Measurements from ENCODE around the gene HOXA2. TPM values are rescaled to one million over a fixed set of nuclear protein-coding genes. Genes with fewer than 3 reads are reported as not detected.

The HOXA2 gene
- polyA plus RNA-seq, 2 donors = 1.8 to 2.3 TPM

DNA sequence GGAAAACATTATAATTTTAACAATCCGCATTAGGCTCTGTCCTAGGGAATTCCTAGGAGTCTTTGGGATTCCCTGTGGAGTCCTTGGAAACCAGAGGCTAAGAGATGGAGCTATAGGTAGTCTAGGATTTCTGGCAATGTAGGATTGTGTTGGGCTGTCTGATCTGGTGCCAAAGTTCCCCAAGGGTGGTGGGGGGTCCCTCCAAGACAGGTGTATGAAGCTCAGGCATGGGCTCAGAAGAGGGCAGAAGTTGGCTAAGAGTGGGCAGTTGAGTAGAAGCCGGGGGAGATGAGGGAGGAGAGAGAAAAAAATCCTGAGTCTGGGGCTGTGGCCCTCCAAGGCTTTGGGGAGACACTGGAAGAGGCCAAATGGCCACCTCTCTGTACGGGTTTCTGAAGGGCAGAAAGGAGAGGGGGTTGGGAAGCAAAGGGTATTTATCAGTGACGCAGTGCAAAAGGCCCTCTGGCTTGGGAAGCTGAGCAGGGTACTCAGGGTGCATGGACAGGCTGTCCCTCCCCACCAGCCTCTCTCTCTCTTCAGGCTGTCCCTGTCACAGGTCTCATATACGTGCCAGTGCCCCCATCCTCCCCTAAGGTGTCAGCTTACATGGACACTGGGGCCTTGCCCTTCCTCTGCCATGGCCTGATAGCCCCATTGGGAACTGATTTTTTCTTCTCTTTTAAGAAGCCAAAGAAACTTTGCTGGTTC, 44.2 kb upstream of the HOXA2 start:
- Histone ChIP-seq H3K36me3 (ENCODE audit: control insufficient read depth in 2 of 2, insufficient read depth in 2 of 2, low read length in 1 of 2) (no peaks in the 10 kb centered on the region), H3K9me3 (ENCODE audit: control insufficient read depth in 2 of 2, insufficient read depth in 1 of 2, low read depth in 1 of 2, low read length in 1 of 2) (no peaks in the 10 kb centered on the region), H3K27ac (ENCODE audit: low read depth in 2 of 2, low read length in 1 of 2) (no peak overlapping the region), H3K4me1 (ENCODE audit: control insufficient read depth in 2 of 2, insufficient read depth in 2 of 2, low read length in 1 of 2) (peaks cover 2 to 12% of the 10 kb centered on the region in 2 donors), H3K4me3 (ENCODE audit: low read depth in 1 of 2, low read length in 2 of 2) (no peak overlapping the region), H3K27me3 (ENCODE audit: control insufficient read depth in 1 of 2, insufficient read depth in 2 of 2, low read length in 2 of 2) (peaks cover 0 to 2% of the 10 kb centered on the region in 2 donors)
- WGBS, 2 donors = 63 to 86% methylated on average over 5 of the region's 5 CpGs

DNA sequence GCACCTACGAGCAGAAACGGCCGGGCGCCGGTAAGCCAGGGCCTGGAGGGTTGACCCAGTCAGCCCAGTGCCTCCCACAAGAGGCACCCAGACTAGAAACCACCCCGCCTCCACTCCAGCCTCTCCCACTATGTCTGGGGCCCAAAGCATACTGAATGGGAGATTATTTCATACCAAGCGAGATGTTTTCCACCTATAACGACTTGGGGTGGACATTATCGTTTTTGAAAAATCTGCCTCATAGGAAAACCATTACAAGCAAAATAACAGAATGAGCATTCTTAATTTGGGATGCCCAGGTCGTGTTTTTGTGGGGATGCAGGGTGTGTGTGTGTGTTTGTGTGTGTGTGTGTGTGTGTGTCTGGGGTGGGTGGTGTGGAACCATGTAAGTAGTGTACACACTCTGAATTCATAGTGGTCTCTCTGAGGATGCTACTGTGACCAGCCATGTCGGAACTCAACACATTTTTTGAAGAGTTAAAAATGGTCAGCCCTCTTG, 43.5 kb upstream of the HOXA2 start:
- Histone ChIP-seq H3K27me3 (ENCODE audit: control insufficient read depth in 1 of 2, insufficient read depth in 2 of 2, low read length in 2 of 2) (peaks cover 0 to 2% of the 10 kb centered on the region in 2 donors), H3K4me1 (ENCODE audit: control insufficient read depth in 2 of 2, insufficient read depth in 2 of 2, low read length in 1 of 2) (peaks cover 3 to 9% of the 10 kb centered on the region in 2 donors), H3K36me3 (ENCODE audit: control insufficient read depth in 2 of 2, insufficient read depth in 2 of 2, low read length in 1 of 2) (no peaks in the 10 kb centered on the region), H3K9me3 (ENCODE audit: control insufficient read depth in 2 of 2, insufficient read depth in 1 of 2, low read depth in 1 of 2, low read length in 1 of 2) (no peaks in the 10 kb centered on the region), H3K4me3 (ENCODE audit: low read depth in 1 of 2, low read length in 2 of 2) (no peak overlapping the region), H3K27ac (ENCODE audit: low read depth in 2 of 2, low read length in 1 of 2) (no peak overlapping the region)
- 87 to 89% methylated on average over 11 of the region's 11 CpGs for WGBS, 2 donors

DNA sequence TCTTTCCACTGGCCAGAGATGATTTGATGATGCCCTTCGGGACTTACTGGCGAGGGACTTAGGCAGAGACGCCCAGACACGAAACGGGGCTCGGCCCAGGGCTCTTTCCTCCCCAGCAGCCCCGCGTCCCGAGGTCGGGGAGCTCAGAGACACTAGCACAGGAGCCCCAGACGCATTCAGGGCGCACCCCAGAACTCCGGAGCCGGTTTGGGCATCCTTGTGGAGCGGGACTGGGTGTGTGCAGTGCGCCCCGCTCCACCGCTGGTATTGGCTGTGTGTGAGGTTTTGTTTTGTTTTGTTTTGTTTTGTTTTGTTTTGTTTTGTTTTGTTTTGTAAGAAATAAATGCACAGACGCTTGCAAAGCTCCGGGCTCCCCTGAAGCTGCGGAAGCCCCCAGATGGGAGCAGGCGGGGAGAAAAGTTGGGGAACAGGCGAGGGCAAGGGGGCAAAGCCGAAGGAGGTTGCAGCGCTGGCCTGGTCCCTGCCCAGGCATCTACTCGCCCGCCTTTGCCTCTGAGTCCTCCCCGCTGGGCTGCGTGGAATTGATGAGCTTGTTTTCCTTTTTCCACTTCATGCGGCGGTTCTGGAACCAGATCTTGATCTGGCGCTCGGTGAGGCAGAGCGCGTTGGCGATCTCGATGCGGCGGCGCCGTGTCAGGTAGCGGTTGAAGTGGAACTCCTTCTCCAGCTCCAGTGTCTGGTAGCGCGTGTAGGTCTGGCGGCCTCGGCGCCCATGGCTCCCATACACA, 42.9 kb upstream of the HOXA2 start:
- H3K27ac ChIP-seq (ENCODE audit: low read depth in 2 of 2, low read length in 1 of 2) = no peak overlapping the region
- H3K27me3 ChIP-seq (ENCODE audit: control insufficient read depth in 1 of 2, insufficient read depth in 2 of 2, low read length in 2 of 2) = peaks cover 0 to 2% of the 10 kb centered on the region in 2 donors
- H3K9me3 ChIP-seq (ENCODE audit: control insufficient read depth in 2 of 2, insufficient read depth in 1 of 2, low read depth in 1 of 2, low read length in 1 of 2) = no peaks in the 10 kb centered on the region
- 64 to 83% methylated on average over 47 of the region's 47 CpGs for WGBS, 2 donors
- H3K4me3 ChIP-seq (ENCODE audit: low read depth in 1 of 2, low read length in 2 of 2) = no peak overlapping the region
- H3K36me3 ChIP-seq (ENCODE audit: control insufficient read depth in 2 of 2, insufficient read depth in 2 of 2, low read length in 1 of 2) = no peaks in the 10 kb centered on the region
- H3K4me1 ChIP-seq (ENCODE audit: control insufficient read depth in 2 of 2, insufficient read depth in 2 of 2, low read length in 1 of 2) = peaks cover 3 to 6% of the 10 kb centered on the region in 2 donors

DNA sequence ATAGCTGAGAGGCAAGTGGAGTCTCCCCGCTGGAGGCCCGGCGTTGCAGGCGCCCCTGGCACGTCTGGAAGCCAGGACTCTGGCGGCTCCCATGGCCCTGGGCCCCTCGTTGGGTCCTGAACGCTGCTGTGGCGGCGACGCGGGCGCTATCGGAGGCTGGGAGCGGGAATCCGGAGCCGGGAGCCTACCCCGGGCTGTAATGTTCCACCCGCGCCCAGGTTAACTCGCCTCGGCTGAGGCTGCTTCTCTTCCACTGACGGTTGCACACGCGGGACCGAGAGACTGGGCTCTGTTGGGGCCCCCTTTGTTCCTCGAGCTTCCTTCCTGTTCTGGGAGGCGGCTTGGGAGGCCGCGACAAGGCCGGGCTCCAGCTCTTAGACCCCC, 42.3 kb upstream of the HOXA2 start:
- Histone ChIP-seq H3K4me3 (ENCODE audit: low read depth in 1 of 2, low read length in 2 of 2) (peak overlapping the region in 1 of 2 donors; percentile 76), H3K4me1 (ENCODE audit: control insufficient read depth in 2 of 2, insufficient read depth in 2 of 2, low read length in 1 of 2) (peaks cover 3 to 6% of the 10 kb centered on the region in 2 donors)
- 49 to 61% methylated on average over 31 of the region's 31 CpGs for WGBS, 2 donors

DNA sequence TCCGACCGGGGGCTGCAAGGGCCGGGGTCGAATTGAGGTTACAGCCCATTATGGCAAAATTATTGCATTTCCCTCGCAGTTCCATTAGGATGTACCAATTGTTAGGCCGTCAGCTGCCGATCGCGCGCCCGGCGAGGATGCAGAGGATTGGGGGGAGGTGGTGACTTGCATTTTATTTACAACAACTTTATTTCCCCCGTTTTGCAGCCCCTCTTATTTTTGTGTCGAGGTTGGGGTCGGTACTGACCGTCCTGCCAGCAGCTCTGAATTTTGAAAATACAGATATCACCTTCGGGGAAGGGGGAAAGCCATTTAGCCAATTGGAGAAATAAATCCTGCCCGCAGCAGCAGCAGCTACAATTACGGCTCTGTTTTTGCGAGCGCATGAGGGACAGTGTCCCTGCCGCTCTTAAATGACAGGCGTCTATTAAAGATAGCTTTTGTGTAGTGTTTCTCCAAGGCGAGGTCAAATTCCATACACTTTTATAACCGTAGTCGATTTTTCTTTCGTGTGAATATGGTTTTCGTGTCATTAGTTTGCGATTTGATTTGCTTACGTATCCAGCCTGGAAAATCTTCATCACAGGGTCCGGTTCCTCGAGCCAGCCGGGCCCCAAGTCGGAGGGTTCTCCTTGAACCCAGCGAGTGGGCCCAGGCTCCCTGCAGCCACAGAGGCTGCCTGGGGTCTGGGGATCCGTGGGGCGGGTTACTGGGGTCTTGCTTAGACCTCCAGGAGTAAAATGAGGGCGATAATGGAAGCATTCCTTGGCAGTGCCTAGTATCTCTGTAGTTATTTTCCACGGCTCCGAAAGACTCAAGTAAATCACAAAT, 41.7 kb upstream of the HOXA2 start:
- Histone ChIP-seq H3K27ac (ENCODE audit: low read depth in 2 of 2, low read length in 1 of 2) (peak overlapping the region in 1 of 2 donors; percentile 19), H3K4me1 (ENCODE audit: control insufficient read depth in 2 of 2, insufficient read depth in 2 of 2, low read length in 1 of 2) (peaks cover 3 to 6% of the 10 kb centered on the region in 2 donors)

More for the DNA sequence above, 42.3 kb upstream of the HOXA2 start:
- H3K9me3 ChIP-seq (ENCODE audit: control insufficient read depth in 2 of 2, insufficient read depth in 1 of 2, low read depth in 1 of 2, low read length in 1 of 2) = no peaks in the 10 kb centered on the region
- H3K27ac ChIP-seq (ENCODE audit: low read depth in 2 of 2, low read length in 1 of 2) = no peak overlapping the region
- H3K36me3 ChIP-seq (ENCODE audit: control insufficient read depth in 2 of 2, insufficient read depth in 2 of 2, low read length in 1 of 2) = no peaks in the 10 kb centered on the region
- H3K27me3 ChIP-seq (ENCODE audit: control insufficient read depth in 1 of 2, insufficient read depth in 2 of 2, low read length in 2 of 2) = peaks cover 0 to 2% of the 10 kb centered on the region in 2 donors

DNA sequence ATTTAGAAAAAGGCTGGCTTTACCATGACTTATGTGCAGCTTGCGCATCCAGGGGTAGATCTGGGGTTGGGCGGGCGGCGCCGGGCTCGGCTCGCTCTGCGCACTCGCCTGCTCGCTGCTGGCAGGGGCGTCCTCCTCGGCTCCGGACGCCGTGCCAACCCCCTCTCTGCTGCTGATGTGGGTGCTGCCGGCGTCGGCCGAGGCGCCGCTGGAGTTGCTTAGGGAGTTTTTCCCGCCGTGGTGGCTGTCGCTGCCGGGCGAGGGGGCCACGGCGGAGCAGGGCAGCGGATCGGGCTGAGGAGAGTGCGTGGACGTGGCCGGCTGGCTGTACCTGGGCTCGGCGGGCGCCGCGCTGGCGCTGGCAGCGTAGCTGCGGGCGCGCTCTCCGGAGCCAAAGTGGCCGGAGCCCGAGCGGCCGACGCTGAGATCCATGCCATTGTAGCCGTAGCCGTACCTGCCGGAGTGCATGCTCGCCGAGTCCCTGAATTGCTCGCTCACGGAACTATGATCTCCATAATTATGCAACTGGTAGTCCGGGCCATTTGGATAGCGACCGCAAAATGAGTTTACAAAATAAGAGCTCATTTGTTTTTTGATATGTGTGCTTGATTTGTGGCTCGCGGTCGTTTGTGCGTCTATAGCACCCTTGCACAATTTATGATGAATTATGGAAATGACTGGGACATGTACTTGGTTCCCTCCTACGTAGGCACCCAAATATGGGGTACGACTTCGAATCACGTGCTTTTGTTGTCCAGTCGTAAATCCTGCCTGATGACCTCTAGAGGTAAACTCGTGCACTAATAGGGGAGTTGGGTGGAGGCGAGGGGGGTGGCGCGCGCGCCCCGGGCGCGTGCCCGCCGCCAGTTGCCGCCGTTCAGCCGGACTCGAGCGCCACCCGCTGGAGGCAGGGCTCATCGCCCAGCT, 40.8 kb upstream of the HOXA2 start, which contains the start of gene HOXA5:
Gene HOXA5, minus strand, starts transcription at position 659 of the 927 bp plus-strand sequence. Its CDS starts 74 bp downstream, at position 585.
- Histone ChIP-seq H3K4me1 (ENCODE audit: control insufficient read depth in 2 of 2, insufficient read depth in 2 of 2, low read length in 1 of 2) (peaks cover 3% of the 10 kb centered on the region in 2 donors), H3K27me3 (ENCODE audit: control insufficient read depth in 1 of 2, insufficient read depth in 2 of 2, low read length in 2 of 2) (peaks cover 0 to 2% of the 10 kb centered on the region in 2 donors), H3K9me3 (ENCODE audit: control insufficient read depth in 2 of 2, insufficient read depth in 1 of 2, low read depth in 1 of 2, low read length in 1 of 2) (no peaks in the 10 kb centered on the region), H3K4me3 (ENCODE audit: low read depth in 1 of 2, low read length in 2 of 2) (peak within 1 kb of the TSS; percentile 76 to 82), H3K36me3 (ENCODE audit: control insufficient read depth in 2 of 2, insufficient read depth in 2 of 2, low read length in 1 of 2) (no peaks in the 10 kb centered on the region), H3K27ac (ENCODE audit: low read depth in 2 of 2, low read length in 1 of 2) (peak within 1 kb of the TSS; percentile 94 to 95)
- 18% methylated on average over 63 to 86 of the region's 86 CpGs for WGBS, 2 donors

More for the DNA sequence above, 41.7 kb upstream of the HOXA2 start:
- H3K4me3 ChIP-seq (ENCODE audit: low read depth in 1 of 2, low read length in 2 of 2) = peak overlapping the region; percentile 22 to 76
- no peaks in the 10 kb centered on the region for H3K9me3 ChIP-seq (ENCODE audit: control insufficient read depth in 2 of 2, insufficient read depth in 1 of 2, low read depth in 1 of 2, low read length in 1 of 2)
- H3K36me3 ChIP-seq (ENCODE audit: control insufficient read depth in 2 of 2, insufficient read depth in 2 of 2, low read length in 1 of 2) = no peaks in the 10 kb centered on the region
- peaks cover 0 to 2% of the 10 kb centered on the region in 2 donors for H3K27me3 ChIP-seq (ENCODE audit: control insufficient read depth in 1 of 2, insufficient read depth in 2 of 2, low read length in 2 of 2)
- WGBS, 2 donors = 33 to 42% methylated on average over 40 of the region's 40 CpGs

DNA sequence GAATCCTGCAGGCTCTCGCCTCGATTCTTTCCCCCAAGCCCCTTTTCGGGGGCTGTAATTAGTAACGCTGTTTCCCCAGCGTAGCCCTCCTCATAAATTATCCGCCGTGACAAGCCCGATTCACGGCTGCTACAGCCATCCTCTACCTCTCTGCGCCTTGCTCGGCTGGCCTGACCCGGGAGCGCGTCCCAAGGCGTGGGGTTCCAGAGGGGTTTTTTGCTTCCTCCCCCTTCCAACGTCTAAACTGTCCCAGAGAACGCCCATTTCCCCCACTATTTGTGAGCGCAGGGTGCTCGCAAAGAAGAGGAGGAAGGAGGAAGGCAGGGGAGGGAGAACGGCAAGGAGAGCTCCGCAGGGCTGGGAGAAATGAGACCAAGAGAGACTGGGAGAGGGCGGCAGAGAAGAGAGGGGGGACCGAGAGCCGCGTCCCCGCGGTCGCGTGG, 40.1 kb upstream of the HOXA2 start:
- H3K9me3 ChIP-seq (ENCODE audit: control insufficient read depth in 2 of 2, insufficient read depth in 1 of 2, low read depth in 1 of 2, low read length in 1 of 2) = no peaks in the 10 kb centered on the region
- 13 to 26% methylated on average over 22 to 29 of the region's 29 CpGs for WGBS, 2 donors
- H3K4me1 ChIP-seq (ENCODE audit: control insufficient read depth in 2 of 2, insufficient read depth in 2 of 2, low read length in 1 of 2) = peaks cover 0 to 3% of the 10 kb centered on the region in 2 donors
- H3K36me3 ChIP-seq (ENCODE audit: control insufficient read depth in 2 of 2, insufficient read depth in 2 of 2, low read length in 1 of 2) = no peaks in the 10 kb centered on the region
- H3K4me3 ChIP-seq (ENCODE audit: low read depth in 1 of 2, low read length in 2 of 2) = peak overlapping the region; percentile 76 to 82
- peak overlapping the region; percentile 94 to 95 for H3K27ac ChIP-seq (ENCODE audit: low read depth in 2 of 2, low read length in 1 of 2)
- H3K27me3 ChIP-seq (ENCODE audit: control insufficient read depth in 1 of 2, insufficient read depth in 2 of 2, low read length in 2 of 2) = peaks cover 0 to 2% of the 10 kb centered on the region in 2 donors

DNA sequence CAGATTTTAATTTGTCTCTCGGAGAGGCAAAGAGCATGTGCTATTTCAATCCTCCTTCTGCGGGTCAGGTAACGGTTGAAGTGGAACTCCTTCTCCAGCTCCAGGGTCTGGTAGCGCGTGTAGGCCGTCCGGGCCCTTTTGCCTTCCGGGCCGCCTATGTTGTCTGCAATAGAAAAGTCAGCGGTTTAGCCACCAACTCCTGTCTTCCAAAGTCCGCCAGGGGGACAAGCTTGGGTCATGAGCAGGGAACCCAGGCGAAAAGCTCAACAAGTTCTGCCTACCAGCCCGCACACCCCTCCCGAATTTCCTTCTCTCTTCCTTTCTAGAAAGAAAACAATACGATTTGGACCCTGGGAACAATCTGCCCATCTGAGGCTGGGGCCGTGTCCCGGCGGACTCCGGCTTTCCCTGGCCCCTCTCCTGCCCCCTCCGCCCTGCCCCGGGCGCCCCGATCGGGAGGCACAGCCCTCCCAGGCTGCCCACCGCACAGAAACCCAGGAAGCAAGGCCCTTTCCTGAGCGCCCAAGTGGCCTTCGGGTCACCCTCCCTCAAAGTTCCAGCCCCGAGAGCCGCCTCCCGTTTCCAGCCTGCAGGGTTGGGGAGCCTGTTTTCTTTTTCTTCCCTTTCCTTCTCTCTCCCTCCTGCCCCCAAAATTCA, 39.6 kb upstream of the HOXA2 start:
- Histone ChIP-seq H3K27ac (ENCODE audit: low read depth in 2 of 2, low read length in 1 of 2) (peak overlapping the region; percentile 94 to 95), H3K9me3 (ENCODE audit: control insufficient read depth in 2 of 2, insufficient read depth in 1 of 2, low read depth in 1 of 2, low read length in 1 of 2) (no peaks in the 10 kb centered on the region), H3K36me3 (ENCODE audit: control insufficient read depth in 2 of 2, insufficient read depth in 2 of 2, low read length in 1 of 2) (no peaks in the 10 kb centered on the region), H3K27me3 (ENCODE audit: control insufficient read depth in 1 of 2, insufficient read depth in 2 of 2, low read length in 2 of 2) (peaks cover 0 to 2% of the 10 kb centered on the region in 2 donors), H3K4me1 (ENCODE audit: control insufficient read depth in 2 of 2, insufficient read depth in 2 of 2, low read length in 1 of 2) (peaks cover 0 to 3% of the 10 kb centered on the region in 2 donors), H3K4me3 (ENCODE audit: low read depth in 1 of 2, low read length in 2 of 2) (peak overlapping the region; percentile 76 to 82)
- WGBS, 2 donors = 28 to 32% methylated on average over 30 of the region's 30 CpGs

Measured in esophagus (tissue), 2 donors.